AG04450 (cell line): ENCODE data around the gene HBEGF. TPM values are rescaled to one million over a fixed set of nuclear protein-coding genes. Genes with fewer than 3 reads are reported as not detected.

Experiments used
- CTCF ChIA-PET: fragments of 300-600, 350-600 bp; formaldehyde crosslinking; extraction: SDS; loops from one replicate; lab custom pipeline; 2022; ENCODE audit warnings: antibody characterized with exemption, inconsistent platforms; lab: Charles Lee
- POLR2A ChIA-PET: fragments of 350-600 bp; formaldehyde crosslinking; extraction: SDS; loops from one replicate; lab custom pipeline; 2021; ENCODE audit warnings: antibody characterized with exemption, inconsistent platforms; lab: Yijun Ruan, JAX
- DNase-seq: peaks from one replicate; pipeline ENCODE4 v3.0.0-alpha.2; 2011; ENCODE audit warnings: low read depth, low spot score
- H3K27ac ChIP-seq: one replicate; pipeline ENCODE4 v1.5.1; 2012; ENCODE audit warnings: low read depth, low read length, control low read depth
- H3K27me3 ChIP-seq: one replicate; pipeline ENCODE4 v1.6.0; 2012; ENCODE audit warnings: low read length; ENCODE audit not compliant: control insufficient read depth, insufficient read depth
- H3K4me3 ChIP-seq: 2 replicates; pipeline ENCODE4 v1.5.1; 2011; ENCODE audit warnings: mild to moderate bottlenecking, low read depth, low read length, control low read depth
- H3K9me3 ChIP-seq: 2 replicates; pipeline ENCODE4 v1.5.1; 2012; ENCODE audit warnings: low read length; ENCODE audit not compliant: control insufficient read depth, insufficient read depth
- CTCF ChIP-seq: IDR thresholded peaks from 2 replicates; pipeline ENCODE4 v1.5.1; 2011; ENCODE audit warnings: low read depth, low read length, control low read depth, inconsistent platforms
- polyA plus RNA-seq: library from polyadenylated mRNA; depleted of rRNA; stranded (reverse); fragments of >200 nt; gene quantifications from 2 replicates; pipeline ENCODE4 v1.2.3, GENCODE V29; 2011

Gene HBEGF
- polyA plus RNA-seq, 1 experiment, result 7.0 TPM

DNA sequence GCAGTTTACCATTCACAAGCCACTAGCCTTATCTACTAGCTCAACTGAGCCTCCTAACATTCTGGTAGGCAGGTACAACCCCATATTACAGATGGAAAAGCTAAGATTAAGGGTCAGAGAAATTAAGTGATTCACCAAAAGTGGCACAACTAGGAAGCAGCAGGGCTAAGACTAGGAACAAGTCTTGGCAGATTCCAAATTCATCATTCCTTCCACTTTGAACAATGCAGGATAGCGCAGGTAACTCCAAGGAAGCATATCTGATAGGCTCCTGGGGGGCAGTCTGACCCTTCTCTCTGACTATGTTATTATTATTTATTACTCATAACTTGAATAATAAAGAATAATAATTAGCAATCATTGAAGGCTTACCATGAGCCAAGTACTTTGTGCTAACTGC, 8.5 kb downstream of the HBEGF start:
- H3K9me3 ChIP-seq, result no peaks in the 10 kb centered on the region
- no peak overlapping the region for H3K4me3 ChIP-seq
- ChIA-PET POLR2A (interaction anchor here (0.6 to 2.5 kb wide), 2 partner anchors 8 kb away, joined by 3 to 11 read pairs; partner anchors contain the start of gene HBEGF), CTCF (interaction anchor here (2.6 to 4.4 kb wide), 4 partner anchors 9 to 98 kb away, joined by 9 to 34 read pairs (median 15); partner anchors contain the start of gene HBEGF)
- no peak for DNase-seq
- TF ChIP-seq CTCF, result no peak
- no peaks in the 10 kb centered on the region for H3K27me3 ChIP-seq
- H3K27ac ChIP-seq, result peak overlapping the region; percentile 21

GRCh38 chr5:140336388-140336787, 10.0 kb downstream of the HBEGF start:
- Histone ChIP-seq H3K4me3 (no peak overlapping the region), H3K27me3 (no peaks in the 10 kb centered on the region), H3K9me3 (no peaks in the 10 kb centered on the region), H3K27ac (no peak overlapping the region)
- ChIA-PET POLR2A (interaction anchor here (0.7 to 2.5 kb wide), 3 partner anchors 9 to 355 kb away, joined by 3 to 11 read pairs (median 3); partner anchors contain the start of genes HARS1, HARS2 and HBEGF), CTCF (interaction anchor here (0.6 to 4.4 kb wide), 7 partner anchors 8 to 472 kb away, joined by 3 to 34 read pairs (median 9); partner anchors contain the start of gene HBEGF)
- DNase-seq, result no peak
- no peak for TF ChIP-seq CTCF

GRCh38 chr5:140331638-140332037, 14.8 kb downstream of the HBEGF start:
- no peaks in the 10 kb centered on the region for H3K27me3 ChIP-seq
- no peak overlapping the region for H3K27ac ChIP-seq
- H3K9me3 ChIP-seq, result no peaks in the 10 kb centered on the region
- no peak for DNase-seq
- CTCF ChIA-PET, result no interaction called here
- no peak for TF ChIP-seq CTCF
- POLR2A ChIA-PET, result no interaction called here
- no peak overlapping the region for H3K4me3 ChIP-seq

DNA sequence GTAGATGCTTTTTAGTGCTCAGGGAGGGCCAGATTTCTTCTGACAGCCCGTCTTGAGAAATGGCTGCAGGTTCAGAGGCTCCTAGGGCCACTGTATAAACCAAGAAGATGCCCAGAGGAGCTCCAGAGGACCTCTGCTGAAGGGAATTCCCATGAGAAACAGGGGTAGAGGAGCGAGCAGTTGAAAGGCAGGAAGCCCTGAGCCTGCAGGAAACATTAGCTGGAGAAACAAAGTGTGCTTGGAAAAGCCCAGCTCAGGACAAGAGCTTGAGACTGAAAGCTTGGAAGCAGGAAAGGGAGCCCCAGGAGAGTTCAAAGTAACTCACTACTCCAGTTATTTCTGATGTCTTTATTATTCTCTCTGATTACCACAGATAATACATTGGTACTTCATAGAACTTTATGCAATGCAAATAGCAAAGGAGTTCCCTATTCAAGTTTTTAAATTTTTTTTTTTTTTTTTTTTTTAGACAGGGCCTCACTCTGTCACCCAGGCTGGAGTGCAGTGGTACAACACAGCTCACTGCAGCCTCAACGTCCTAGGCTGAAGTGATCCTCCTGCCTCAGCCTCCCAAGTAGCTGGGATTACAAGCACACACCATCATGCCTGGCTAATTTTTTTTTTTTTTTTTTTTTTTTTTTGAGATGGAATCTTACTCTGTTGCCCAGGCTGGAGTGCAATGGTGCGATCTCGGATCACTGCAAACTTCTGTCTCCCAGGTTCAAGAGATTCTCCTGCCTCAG, 16.5 kb downstream of the HBEGF start:
- no peak for DNase-seq
- no peak overlapping the region for H3K27ac ChIP-seq
- no peak for TF ChIP-seq CTCF
- no peak overlapping the region for H3K4me3 ChIP-seq
- POLR2A ChIA-PET, result interaction anchor here (0.7 to 1.7 kb wide), 3 partner anchors 16 to 152 kb away, joined by 5 to 12 read pairs (median 7); partner anchors contain the start of genes HBEGF and PFDN1
- H3K9me3 ChIP-seq, result no peaks in the 10 kb centered on the region
- CTCF ChIA-PET, result interaction anchor here (0.6 to 2.8 kb wide), 6 partner anchors 16 to 85 kb away, joined by 3 to 13 read pairs (median 4); partner anchors contain the start of gene HBEGF
- H3K27me3 ChIP-seq, result no peaks in the 10 kb centered on the region
